HG02798 (cell line): ENCODE measurements around the gene MYO5C.

ENCODE experiments used
- ATAC-seq: cut with Tn5 transposase; IDR thresholded peaks from one replicate; pipeline ENCODE4 v1.9.1; 2021; ENCODE audit warnings: mild to moderate bottlenecking; ENCODE audit not compliant: unreplicated experiment, poor library complexity

Gene MYO5C

DNA sequence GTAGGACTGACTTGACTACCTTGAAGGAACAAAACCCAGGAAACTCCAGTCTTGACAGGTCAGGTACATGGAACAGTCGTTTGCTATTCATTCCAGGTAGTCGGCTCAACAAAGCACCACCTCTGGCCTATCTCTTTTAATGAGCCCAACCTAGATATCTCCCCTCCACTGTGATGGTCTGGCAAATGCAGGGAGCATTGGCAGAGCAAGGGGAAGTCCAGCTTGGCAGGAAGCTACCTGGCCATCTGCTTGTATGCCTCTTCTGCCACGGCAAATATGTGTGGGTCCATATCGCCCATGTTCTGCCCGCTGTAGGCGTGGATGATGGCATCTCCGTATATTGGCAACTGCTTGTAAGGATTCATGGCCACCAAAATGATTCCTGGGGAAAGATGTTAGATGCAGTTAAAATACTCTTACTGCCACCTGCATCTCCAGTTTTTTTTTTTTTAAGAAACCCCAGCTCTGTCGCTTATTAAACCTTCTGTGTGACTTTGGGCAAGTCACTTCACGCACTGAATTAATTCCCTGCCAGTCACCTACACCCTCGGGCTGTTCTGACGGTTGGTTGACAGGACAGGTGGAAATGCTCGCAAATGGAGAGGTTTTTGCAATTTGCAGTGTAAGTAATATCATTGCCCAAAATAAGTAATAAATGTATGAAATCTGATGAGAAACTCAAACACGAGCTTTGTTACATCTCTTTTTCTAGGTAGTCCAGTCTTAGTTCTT lies 16.8 kb downstream of the MYO5C start:
- no peak for ATAC-seq

DNA sequence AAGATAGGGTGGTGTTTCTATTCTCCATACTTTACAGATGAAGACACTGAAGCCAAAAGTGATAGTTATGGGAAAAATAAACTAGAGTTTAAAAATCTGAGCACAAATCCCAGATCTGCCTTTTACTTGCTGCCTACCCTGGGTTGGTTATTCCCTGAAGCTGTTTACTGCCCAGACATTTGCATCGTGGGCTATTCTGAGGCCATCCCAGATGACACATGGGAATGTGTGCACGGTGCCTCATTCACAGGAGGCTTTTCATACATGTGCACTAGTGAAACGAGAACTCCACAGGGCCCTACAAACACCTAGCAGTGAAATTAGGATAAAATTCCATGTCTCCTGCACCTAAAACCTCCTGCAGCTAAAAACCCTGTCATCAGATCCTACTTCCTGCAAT lies 17.5 kb downstream of the MYO5C start:
- no peak for ATAC-seq

DNA sequence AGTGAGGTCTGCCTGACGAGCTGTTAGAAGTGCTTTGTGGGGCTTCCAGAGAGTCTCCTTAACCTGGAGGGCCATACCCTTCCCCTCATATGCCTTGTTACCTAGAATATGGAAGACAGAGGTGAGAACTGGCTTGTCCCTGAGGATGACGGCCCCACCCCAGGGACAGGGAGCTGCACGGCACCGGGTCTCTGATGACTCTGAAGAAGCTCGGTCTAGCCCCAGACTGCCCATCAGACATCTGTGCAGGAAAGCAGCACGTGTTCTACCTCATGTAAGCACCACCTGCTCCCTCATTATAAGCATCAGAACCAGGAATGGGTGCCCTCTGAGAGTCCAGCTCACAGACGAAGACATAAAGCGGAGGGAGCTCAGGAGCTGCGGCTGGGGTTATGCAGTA lies 18.0 kb downstream of the MYO5C start:
- ATAC-seq: no peak

DNA sequence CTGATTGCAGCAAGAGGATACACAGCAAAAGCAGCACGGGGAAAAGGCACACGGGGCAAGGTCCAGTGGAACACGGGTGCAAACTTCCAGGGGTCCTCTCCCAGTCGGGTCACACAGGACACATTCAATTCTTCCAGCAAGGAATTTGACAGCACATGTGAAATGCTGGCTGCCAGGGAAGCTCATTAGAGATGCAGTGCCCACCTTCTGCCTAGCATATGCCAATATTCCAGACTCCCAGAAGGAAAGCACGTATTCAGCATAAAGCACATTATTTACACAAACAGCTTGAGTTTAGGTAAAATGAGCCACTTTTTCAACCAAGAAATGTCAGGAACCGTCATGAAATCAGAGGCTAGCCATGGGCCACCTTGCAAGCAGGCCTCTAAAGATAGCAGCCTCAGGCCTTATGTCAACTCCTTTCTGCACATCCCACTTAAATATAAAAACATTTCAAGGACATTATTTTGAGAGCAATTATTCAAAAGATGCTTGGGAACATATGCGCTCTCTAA lies 19.3 kb downstream of the MYO5C start:
- ATAC-seq: no peak

DNA sequence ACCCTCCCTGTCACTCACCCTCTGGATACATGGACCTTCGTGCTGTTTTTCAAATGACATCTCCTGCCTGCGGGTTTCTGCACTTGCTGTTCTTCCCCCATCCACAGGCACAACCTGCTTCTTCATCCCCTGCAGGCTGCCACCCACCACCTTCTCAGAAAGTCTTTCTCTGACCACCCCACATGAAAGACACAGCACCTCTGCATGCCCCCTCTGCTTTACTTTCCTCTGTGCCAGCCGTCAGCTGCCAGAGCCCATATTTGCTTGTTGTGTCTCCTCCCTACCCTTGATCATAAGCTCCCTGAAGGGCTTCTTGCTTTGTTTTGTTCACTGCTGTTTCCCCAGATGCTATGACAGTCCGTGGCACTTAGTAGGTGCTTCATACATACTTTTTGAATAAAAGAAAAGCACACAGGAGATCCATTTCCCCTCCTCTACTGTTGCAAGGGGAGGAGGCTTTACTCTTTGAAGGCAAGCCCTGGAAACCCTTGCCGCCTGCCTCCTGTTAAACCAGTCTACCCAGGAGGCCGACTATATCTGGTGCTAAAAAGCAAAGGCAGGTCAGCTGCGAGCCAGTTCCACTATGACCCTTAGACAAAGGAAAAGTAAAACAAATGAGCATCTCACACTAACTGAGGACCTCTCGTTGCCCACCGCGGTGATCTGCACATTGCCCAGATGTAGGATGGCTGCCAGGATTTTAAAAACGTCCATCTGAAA lies 31.9 kb downstream of the MYO5C start:
- ATAC-seq: no peak

DNA sequence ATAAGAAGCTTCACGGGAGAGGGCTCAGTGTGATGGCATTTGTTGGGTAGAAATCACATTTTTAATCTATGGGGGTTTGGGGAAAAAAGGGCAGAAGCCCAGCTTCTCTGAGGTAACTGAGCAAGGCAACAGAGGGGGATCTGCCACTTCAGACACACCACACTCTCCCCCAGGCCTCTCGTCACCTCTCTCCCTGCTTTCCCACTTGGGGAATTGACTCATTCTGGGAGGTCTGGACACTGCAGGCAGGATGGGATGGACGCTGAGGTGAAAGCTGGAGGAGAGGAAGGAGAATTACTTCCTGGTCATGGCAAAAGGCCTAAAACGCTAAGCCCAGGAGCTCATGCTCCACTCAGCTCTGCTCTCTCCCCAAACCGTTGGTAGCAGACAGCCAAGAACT lies 33.2 kb downstream of the MYO5C start:
- no peak for ATAC-seq

DNA sequence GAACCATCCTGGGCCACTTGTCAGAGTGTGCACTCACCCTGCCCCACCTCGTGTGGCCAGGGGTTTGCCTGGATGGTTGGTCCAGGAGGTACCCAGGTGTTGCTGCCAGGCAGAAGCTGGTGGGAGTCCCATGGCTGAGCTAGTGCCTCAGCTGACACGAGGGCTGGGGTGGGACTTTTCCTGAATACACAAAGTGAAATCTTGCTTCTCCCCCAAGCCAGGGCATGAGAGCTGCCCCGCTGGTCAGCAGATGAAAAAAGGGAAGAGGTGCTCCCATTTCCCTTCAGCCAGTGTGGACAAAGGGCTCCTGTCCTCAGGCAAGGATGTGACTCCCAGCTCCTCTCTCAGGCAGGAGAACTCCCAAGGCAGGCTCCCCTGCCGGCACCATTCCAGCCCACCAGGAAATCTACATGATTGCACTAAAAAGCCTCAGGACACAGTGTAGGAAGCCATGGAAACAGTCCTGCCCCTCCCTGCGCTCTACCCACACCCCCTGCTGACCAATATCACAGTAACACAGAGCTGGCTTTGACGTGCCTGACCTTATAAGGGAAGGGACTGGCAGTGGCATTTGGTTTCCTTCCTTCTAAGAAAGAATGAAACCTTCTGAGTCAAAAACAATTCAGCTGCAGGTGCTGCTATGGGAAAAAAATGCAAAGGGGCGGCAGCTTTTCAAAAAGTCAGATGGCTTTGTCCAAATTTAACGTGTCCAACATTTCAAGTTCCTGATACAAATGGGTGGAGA lies 33.9 kb downstream of the MYO5C start:
- peak; percentile 98 for ATAC-seq

DNA sequence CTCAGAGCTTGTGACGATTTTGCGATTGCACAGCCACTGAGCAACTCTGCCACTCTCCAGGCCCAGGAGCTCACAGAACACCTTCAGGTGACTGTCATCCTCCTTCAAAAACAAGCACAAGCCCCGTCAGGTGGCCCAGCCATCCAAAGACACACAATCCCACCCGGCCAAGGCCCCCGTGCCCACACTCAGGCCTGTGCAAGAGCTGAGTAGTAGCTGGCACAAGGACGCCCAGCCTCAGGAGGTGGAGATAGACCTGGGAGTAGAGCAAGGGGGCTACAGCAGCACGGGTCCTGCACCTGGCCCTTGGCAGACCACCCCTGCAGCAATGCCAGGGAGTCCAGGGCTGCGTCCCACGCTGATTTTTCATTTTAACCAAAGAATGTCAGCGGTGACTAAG lies 34.6 kb downstream of the MYO5C start:
- no peak for ATAC-seq

DNA sequence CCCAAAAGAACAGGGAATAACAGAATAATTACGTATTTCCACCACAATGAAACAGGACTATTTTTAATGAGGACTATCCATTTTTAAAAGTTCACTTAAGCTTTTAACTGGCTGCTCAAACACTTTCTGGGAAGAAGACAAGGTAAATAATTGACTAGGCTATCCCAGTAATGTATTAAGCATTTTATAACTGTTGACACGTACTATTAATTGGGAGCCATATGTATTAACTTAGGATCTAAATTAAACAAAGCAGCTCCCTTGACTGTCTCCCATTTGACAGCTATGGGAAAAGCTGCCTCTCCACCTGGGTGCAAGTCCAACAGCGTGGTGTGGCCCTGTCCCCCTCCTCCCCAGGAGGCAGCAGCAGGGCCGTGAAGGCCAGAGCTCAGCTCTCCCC lies 36.1 kb downstream of the MYO5C start:
- ATAC-seq: no peak

DNA sequence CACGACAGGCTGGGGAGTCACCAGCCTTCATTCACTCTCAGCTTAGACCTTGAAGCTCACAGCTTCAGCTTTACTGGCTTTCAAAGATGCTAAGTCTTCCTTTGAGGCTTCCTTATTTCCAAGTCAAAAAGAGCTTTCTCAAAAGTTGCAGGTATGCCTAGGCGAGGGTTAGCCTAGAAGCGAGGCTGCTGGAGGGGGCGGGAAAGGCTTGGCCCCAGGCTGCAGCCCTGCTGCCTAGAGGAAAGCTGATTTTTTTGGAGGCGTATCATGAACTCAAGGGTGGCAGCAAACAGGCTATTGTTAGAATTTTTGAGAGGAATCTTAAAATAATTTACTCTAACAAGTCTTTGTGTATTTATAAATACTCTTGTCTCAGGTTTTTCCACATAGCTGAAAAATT lies 37.1 kb downstream of the MYO5C start:
- ATAC-seq: no peak

DNA sequence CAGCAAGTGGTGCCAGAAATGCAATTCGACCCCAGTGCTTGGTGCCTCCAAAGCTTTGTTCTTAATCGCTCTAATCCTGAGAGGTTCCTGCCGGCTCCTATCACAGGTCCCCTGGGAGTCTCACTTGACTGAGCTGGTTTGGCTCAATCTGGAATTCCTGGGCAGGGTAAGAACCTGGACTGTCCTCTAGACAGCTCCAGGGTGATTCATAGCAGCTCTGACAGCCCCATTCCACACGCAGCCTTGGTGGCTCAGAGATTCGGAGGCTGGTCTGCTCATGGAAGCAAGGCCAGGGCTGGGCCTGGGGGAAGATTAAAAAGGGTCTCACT lies 37.9 kb downstream of the MYO5C start:
- ATAC-seq: no peak

DNA sequence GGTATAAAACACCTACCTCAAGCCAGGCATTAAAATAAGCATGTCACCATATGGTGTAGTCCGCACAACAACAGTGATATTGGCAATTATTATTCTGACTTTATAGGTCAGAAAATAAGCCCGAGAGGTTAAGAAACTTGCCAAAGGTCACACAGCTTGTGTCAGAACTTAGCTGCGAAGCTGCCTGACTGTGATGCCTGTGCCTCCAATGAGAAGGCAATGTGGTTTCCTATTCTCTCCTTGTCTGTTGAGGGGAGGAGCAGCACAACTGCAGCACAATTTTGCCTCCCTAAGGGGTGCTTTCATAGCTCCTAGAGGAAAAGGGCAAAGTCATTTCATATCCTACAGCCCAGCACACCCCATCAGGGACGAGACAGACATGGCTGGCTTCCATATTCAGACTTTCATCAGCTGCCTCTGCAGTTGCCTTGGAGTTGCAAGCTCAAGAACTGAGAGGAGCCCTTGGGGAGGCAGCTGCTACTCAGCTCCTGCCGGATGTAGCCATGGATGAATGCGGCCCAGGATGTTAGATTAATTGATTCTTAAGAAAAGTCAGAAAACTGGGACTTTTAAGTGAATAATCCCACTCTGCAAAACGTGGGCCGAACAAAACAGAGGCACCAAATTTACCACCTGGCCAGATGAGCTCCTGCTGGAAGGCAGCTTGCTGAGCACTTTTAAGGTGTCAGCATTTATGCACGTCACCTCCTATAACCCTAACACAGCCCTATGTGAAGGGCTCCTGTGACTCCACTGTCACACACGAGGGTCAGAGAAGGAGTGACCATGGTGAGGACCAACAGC lies 38.5 kb downstream of the MYO5C start:
- no peak for ATAC-seq

DNA sequence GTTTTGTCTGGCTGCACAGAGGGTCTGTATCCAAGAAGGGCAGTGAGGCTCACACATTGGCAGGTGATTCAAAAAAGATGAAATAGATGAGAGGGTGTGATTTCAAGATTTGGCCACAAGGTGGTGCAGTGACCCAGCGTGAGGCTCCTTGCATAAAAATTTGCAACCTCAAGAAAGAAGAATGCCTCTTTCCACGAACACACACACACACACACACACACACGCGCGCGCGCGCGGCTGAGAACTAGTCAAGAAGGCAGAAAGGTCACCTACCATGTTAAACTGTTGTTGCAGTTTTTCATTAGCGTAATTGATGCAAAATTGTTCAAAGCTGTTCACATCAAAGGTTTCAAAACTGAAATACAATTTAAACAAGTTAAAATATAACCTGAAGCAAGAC lies 39.2 kb downstream of the MYO5C start:
- no peak for ATAC-seq

DNA sequence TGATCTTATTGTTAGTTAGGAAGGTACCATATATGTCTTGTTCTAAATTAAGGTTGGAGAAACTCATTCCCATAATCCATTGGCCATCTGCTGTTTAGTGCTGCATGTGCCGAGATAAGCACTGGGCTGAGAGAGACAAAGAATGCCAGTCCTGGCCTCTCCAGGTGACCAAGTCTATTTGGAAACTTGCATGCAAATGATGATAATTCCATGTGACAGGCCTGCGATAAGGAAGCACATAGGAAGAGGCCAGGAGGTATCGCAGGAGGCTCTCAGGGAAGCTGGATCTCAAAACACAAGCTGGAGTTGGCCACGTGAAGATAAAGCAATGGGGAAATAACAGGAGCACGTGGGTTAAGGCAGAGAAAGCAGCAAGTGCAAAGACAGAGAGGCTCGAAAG lies 39.7 kb downstream of the MYO5C start:
- no peak for ATAC-seq

DNA sequence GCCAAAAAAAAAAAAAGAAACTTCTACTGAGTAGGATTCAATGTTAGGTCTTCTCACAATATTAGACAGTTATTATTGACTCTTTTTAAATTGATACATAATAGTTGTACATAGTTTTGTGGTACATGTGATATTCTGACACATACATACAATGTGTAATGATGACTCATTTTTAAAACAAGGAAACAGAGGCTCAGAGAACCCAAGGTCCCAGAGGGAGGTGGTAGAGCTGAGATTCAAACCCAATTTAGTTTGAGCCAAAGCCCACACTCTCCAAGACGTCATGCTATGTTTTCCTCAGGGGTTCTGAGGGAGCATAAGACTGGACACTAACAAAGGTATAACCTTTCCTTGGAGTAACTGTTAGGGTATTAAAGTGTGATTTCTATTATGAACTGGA lies 40.6 kb downstream of the MYO5C start:
- no peak for ATAC-seq

DNA sequence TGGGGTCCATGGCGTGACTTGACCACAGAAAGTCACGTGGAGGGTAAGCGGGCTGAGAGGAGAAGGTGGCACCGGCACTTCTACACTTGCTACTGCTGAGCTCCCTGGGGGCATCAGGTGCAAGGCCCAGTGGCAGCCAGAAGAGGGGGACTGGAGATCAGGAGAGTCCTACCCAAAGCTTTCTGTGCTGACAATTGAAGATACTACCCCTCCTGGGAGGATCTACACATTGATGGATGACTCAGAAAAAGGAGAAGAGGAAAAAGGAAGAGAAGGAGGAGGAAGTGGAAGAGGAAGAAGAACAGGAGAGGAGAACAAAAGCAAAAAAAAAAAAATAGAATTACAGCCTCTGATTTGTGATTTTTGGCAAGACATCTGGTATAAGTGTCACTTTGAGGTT lies 41.2 kb downstream of the MYO5C start:
- ATAC-seq: no peak

DNA sequence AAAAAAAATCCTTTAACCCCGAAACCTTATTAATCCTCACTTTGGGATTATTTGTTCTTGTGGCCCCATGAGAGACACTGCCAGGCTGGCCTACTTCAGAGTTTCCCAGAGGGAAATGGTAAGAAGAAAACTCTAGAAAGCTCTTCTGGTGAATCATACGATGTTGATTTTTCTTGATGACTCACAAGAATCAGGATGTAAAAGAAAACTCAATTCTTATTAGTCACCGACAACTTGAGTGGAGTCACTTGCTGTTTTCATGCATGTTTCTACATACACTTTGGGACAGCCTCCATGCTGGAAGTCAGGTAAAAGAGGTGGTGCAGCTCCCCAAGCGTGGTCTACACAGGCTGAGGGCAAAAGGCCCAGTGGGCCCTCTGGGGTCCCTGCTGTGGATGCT lies 42.8 kb downstream of the MYO5C start:
- ATAC-seq: no peak

DNA sequence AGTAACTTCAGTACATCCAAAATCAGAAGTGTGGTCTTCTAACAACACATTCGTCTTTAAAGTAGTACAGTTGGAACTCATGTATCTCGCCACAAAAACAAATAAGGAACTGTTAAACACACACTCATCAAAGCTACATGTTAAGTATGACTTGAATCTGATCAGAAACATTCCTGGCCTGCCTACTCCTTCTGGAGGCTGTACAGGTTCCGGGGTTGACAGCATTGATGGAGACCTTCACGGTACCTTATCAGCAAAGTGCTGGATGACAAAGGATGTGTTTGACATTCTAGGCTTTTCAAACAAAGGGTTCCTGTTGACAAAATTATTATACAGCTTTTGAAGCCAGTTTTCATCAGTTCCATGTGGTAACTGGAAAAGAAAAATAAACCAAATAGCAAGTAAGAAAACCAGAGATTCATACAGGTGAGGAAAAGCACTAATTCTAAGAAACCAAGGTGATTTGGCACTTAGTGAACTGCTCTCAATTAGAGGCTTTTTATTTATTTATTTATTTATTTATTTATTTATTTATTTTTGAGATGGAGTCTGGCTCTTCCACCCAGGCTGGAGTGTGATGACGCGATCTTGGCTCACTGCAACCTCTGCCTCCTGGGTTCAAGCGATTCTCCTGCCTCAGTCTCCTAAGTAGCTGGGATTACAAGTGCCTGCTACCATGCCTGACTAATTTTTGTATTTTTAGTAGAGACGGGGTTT lies 44.3 kb downstream of the MYO5C start:
- no peak for ATAC-seq

DNA sequence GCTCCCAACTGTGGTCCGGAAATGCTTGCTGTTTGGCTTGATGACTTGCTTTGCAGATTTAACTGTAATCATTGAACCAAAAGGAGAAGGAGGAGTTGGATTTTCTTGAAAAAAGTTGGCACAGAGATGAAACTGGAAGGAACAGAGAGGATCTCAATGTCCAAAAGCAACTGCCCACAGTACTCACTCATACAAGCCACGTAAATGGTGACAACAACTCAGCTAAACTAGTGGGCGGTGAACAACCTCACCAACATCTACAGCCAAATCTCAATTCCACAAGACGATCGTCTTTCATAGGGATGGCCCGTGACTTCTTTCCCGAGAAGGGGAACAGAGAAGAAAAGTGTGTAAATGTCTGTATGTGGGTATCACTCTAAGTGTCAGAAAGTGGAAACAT lies 48.1 kb downstream of the MYO5C start:
- ATAC-seq: no peak
